ENCODE results near the gene ADARB1. TPM values are rescaled to one million over a fixed set of nuclear protein-coding genes. Genes with fewer than 3 reads are reported as not detected.
A peak's percentile ranks its signal among the peaks of the same experiment; 100 is the strongest.

Gene ADARB1
- total and polyA plus RNA-seq, 9 of the 15 experiments (the other 6 are each of a cell fraction or from before 2014, with no cell fraction given), result 6.7 to 16.0 (median 8.3) TPM

- TF ChIP-seq, protein P1, sequence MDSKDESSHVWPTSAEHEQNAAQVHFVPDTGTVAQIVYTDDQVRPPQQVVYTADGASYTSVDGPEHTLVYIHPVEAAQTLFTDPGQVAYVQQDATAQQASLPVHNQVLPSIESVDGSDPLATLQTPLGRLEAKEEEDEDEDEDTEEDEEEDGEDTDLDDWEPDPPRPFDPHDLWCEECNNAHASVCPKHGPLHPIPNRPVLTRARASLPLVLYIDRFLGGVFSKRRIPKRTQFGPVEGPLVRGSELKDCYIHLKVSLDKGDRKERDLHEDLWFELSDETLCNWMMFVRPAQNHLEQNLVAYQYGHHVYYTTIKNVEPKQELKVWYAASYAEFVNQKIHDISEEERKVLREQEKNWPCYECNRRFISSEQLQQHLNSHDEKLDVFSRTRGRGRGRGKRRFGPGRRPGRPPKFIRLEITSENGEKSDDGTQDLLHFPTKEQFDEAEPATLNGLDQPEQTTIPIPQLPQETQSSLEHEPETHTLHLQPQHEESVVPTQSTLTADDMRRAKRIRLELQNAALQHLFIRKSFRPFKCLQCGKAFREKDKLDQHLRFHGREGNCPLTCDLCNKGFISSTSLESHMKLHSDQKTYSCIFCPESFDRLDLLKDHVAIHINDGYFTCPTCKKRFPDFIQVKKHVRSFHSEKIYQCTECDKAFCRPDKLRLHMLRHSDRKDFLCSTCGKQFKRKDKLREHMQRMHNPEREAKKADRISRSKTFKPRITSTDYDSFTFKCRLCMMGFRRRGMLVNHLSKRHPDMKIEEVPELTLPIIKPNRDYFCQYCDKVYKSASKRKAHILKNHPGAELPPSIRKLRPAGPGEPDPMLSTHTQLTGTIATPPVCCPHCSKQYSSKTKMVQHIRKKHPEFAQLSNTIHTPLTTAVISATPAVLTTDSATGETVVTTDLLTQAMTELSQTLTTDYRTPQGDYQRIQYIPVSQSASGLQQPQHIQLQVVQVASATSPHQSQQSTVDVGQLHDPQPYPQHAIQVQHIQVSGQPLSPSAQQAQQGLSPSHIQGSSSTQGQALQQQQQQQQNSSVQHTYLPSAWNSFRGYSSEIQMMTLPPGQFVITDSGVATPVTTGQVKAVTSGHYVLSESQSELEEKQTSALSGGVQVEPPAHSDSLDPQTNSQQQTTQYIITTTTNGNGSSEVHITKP (IDR thresholded peaks at IDR 0.05; ENCODE audit: partially characterized antibody), result no peak
- no peak for TF ChIP-seq NBN (IDR thresholded peaks at IDR 0.05; ENCODE audit: low read depth)
- TF ChIP-seq TFAP4 (CRISPR knock-in tag; IDR thresholded peaks at IDR 0.05; ENCODE audit: borderline replicate concordance), result peak; percentile 69; the same call in 1 of the 2 replicates
- no peak for TF ChIP-seq MTF1 (CRISPR knock-in tag; IDR thresholded peaks at IDR 0.05; ENCODE audit: borderline replicate concordance)
- TF ChIP-seq, protein P2, sequence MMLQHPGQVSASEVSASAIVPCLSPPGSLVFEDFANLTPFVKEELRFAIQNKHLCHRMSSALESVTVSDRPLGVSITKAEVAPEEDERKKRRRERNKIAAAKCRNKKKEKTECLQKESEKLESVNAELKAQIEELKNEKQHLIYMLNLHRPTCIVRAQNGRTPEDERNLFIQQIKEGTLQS (IDR thresholded peaks at IDR 0.05), result peak; percentile 30; the same call in 1 of the 2 replicates
- TF ChIP-seq, protein P2 (CRISPR knock-in tag; conservative IDR thresholded peaks at IDR 0.05), result no peak
- TF ChIP-seq NFE2 (IDR thresholded peaks at IDR 0.05; ENCODE audit: low read depth), result peak; percentile 32; the same call in 1 of the 2 replicates
- peak; percentile 52 for TF ChIP-seq USF1 (CRISPR knock-in tag; IDR thresholded peaks at IDR 0.05)
- TF ChIP-seq RAD51 (IDR thresholded peaks at IDR 0.05; ENCODE audit: borderline replicate concordance, low read depth), result 0 out of 2 replicates have a peak, but pooled peaks have one; percentile 19
These were observed 68.3 kb downstream of the ADARB1 start (continued) for GRCh38 chr21:45142469-45143308.

Data from K562 (cell line).